DND-41 (cell line): ENCODE results near the gene TMCC1.

Experiments
- EZH2 ChIP-seq: IDR thresholded peaks from 3 replicates; pipeline ENCODE4 v1.6.1; 2012; ENCODE audit warnings: borderline replicate concordance, low read depth, mild to moderate bottlenecking, moderate library complexity, low read length, inconsistent platforms; ENCODE audit not compliant: severe bottlenecking
- TF ChIP-seq, protein P1 (sequence below): IDR thresholded peaks from 2 replicates; pipeline ENCODE4 v1.5.1; 2012; ENCODE audit warnings: borderline replicate concordance, low read length, moderate library complexity, mild to moderate bottlenecking; ENCODE audit not compliant: poor library complexity, severe bottlenecking; ENCODE audit errors: extremely low read depth

GRCh38 chr3:129794311-129795185, 99.0 kb downstream of the TMCC1 start:
- TF ChIP-seq, protein P1, sequence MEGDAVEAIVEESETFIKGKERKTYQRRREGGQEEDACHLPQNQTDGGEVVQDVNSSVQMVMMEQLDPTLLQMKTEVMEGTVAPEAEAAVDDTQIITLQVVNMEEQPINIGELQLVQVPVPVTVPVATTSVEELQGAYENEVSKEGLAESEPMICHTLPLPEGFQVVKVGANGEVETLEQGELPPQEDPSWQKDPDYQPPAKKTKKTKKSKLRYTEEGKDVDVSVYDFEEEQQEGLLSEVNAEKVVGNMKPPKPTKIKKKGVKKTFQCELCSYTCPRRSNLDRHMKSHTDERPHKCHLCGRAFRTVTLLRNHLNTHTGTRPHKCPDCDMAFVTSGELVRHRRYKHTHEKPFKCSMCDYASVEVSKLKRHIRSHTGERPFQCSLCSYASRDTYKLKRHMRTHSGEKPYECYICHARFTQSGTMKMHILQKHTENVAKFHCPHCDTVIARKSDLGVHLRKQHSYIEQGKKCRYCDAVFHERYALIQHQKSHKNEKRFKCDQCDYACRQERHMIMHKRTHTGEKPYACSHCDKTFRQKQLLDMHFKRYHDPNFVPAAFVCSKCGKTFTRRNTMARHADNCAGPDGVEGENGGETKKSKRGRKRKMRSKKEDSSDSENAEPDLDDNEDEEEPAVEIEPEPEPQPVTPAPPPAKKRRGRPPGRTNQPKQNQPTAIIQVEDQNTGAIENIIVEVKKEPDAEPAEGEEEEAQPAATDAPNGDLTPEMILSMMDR: no peak
- TF ChIP-seq EZH2: no peak
